Measurements from ENCODE around the gene TAF6L. TPM values are rescaled to one million over a fixed set of nuclear protein-coding genes. Genes with fewer than 3 reads are reported as not detected.

Gene TAF6L
- total and polyA plus RNA-seq, 2 of the 8 experiments (the other 6 are each of a cell fraction or from before 2014, with no cell fraction given), result 24.8 to 31.9 TPM

DNA sequence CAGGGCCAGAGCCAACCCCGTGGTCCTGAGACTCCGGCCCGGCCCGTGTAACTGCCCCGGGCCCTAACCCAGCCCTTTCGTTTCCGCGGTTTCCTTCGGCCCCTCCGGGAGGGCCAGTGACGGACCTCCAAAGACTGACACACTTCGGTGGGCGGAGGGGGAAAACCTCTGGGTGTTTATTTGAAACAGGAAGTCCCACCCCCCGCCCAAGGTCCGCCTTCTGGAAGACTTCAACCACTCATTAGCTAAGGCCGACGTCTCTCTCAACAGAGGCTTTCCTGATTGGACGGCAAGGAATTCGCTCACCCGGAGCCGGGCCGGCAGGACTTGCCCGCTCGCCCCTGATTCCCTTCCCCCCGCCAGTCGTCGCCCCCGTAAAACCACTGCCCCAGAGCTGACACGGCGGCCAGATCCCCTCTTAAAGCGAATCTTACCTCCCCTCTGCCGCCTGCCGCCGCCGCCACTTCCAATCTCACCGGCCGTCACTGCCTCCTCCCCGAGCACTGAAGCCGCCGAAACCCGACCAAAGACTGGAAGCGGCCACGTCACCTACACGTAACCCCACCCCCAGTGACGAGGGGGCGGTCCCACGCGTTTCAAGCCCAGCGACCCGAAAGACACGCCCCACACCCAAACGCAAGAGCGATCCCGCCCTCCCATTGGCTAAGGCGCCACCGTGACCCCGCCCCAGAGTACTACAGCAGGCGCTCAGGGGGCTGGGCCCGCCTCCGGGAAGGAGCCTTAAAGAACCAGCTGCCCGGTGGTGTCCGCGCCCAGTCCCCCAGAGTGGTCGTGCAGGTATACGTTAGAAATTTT, 60.5 kb downstream of the TAF6L start, which contains the start of gene STX5 (continued):
- TF ChIP-seq, protein P1, sequence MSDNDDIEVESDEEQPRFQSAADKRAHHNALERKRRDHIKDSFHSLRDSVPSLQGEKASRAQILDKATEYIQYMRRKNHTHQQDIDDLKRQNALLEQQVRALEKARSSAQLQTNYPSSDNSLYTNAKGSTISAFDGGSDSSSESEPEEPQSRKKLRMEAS (IDR thresholded peaks at IDR 0.05), result peak; percentile 10; the same call in 1 of the 2 replicates
- TF ChIP-seq KDM4A (IDR thresholded peaks at IDR 0.05; ENCODE audit: low read depth, low read length, severe bottlenecking) (peak; percentile 13), POLR2A (IDR thresholded peaks at IDR 0.05; ENCODE audit: control extremely low read depth in 1 of 2, low read depth in 2 of 2, low read length in 2 of 2) (peak; percentile 53 to 96; a peak in 2 of 3 replicates), CTBP2 (IDR thresholded peaks at IDR 0.05; ENCODE audit: borderline replicate concordance, insufficient read depth, insufficient read length, low read length) (no peak), BRCA1 (IDR thresholded peaks at IDR 0.05; ENCODE audit: low read depth, low read length) (no peak), TAF1 (IDR thresholded peaks at IDR 0.05; ENCODE audit: low read depth, low read length) (peak; percentile 95), GTF2F1 (IDR thresholded peaks at IDR 0.05; ENCODE audit: borderline replicate concordance, low read depth, low read length) (no peak), RXRA (IDR thresholded peaks at IDR 0.05; ENCODE audit: insufficient read depth, low read depth, low read length) (no peak), ZNF274 (IDR thresholded peaks at IDR 0.05; ENCODE audit: borderline replicate concordance, extremely low read depth, low read length) (no peak), PHF8 (conservative IDR thresholded peaks at IDR 0.05; ENCODE audit: low read depth, low read length) (peak; percentile 97), CTCF (IDR thresholded peaks at IDR 0.05; ENCODE audit: control extremely low read depth in 1 of 3, insufficient read depth in 1 of 3, low read depth in 1 of 3, low read length in 3 of 3) (no peak), SP2 (IDR thresholded peaks at IDR 0.05; ENCODE audit: low read length) (peak; percentile 91), HDAC2 (IDR thresholded peaks at IDR 0.05; ENCODE audit: borderline replicate concordance in 1 of 2, low read depth in 2 of 2, low read length in 2 of 2) (0 out of 4 replicates have a peak, but pooled peaks of 1 of the 2 experiments have one; percentile 17), RBBP5 (IDR thresholded peaks at IDR 0.05; ENCODE audit: borderline replicate concordance, low read depth, low read length) (0 out of 2 replicates have a peak, but pooled peaks have one; percentile 28), TCF12 (IDR thresholded peaks at IDR 0.05; ENCODE audit: low read depth, low read length) (no peak), RNF2 (IDR thresholded peaks at IDR 0.05; ENCODE audit: borderline replicate concordance, low read depth, low read length, missing control alignments, poor library complexity, severe bottlenecking) (no peak), EZH2 (IDR thresholded peaks at IDR 0.05; ENCODE audit: low read depth, low read length, severe bottlenecking) (no peak)
- TF ChIP-seq, protein P2, sequence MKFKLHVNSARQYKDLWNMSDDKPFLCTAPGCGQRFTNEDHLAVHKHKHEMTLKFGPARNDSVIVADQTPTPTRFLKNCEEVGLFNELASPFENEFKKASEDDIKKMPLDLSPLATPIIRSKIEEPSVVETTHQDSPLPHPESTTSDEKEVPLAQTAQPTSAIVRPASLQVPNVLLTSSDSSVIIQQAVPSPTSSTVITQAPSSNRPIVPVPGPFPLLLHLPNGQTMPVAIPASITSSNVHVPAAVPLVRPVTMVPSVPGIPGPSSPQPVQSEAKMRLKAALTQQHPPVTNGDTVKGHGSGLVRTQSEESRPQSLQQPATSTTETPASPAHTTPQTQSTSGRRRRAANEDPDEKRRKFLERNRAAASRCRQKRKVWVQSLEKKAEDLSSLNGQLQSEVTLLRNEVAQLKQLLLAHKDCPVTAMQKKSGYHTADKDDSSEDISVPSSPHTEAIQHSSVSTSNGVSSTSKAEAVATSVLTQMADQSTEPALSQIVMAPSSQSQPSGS (IDR thresholded peaks at IDR 0.05; ENCODE audit: low read length), result no peak

All from H1 (cell line).